RWPE2 (cell line): ENCODE data around the gene RAVER1.
A peak's percentile ranks its signal among the peaks of the same experiment; 100 is the strongest.

ENCODE experiments used
- ATAC-seq: fragments of 200-7000 bp; cut with Tn5 transposase; 3 replicates; pipeline ENCODE4 v1.9.1; 2021; ENCODE audit warnings: low read depth
- DNase-seq: peaks from one replicate; pipeline ENCODE4 v3.0.0-alpha.2; 2020; ENCODE audit warnings: low spot score
- H3K27ac ChIP-seq: fragments of 450-650 bp; 2 replicates; pipeline ENCODE4 v1.5.1; 2017; ENCODE audit warnings: mild to moderate bottlenecking; ENCODE audit not compliant: poor library complexity, severe bottlenecking
- H3K27me3 ChIP-seq: fragments of 250-450 bp; sonication (Bioruptor Pico); 2 replicates; pipeline ENCODE4 v1.5.1; 2021; ENCODE audit warnings: mild to moderate bottlenecking, moderate library complexity; ENCODE audit not compliant: insufficient read depth, poor library complexity, severe bottlenecking
- H3K36me3 ChIP-seq: fragments of 250-450 bp; sonication (Bioruptor Pico); 2 replicates; pipeline ENCODE4 v1.5.1; 2020; ENCODE audit warnings: low read depth, mild to moderate bottlenecking, moderate library complexity
- H3K4me1 ChIP-seq: fragments of 250-450 bp; sonication (Bioruptor Pico); 2 replicates; pipeline ENCODE4 v1.5.1; 2021; ENCODE audit warnings: mild to moderate bottlenecking, moderate library complexity; ENCODE audit not compliant: insufficient read depth, poor library complexity, severe bottlenecking
- H3K4me3 ChIP-seq: fragments of 250-450 bp; sonication (Bioruptor Pico); 2 replicates; pipeline ENCODE4 v1.5.1; 2021; ENCODE audit warnings: mild to moderate bottlenecking, moderate library complexity; ENCODE audit not compliant: severe bottlenecking
- H3K9me3 ChIP-seq: fragments of 250-450 bp; sonication (Bioruptor Pico); 2 replicates; pipeline ENCODE4 v1.5.1; 2021; ENCODE audit warnings: mild to moderate bottlenecking, moderate library complexity; ENCODE audit not compliant: severe bottlenecking
- TF ChIP-seq, protein P1 (sequence below): fragments of 450-650 bp; IDR thresholded peaks from one replicate; pipeline ENCODE4 v1.5.1; 2017; ENCODE audit warnings: mild to moderate bottlenecking, moderate library complexity; ENCODE audit not compliant: poor library complexity, severe bottlenecking

The RAVER1 gene

DNA sequence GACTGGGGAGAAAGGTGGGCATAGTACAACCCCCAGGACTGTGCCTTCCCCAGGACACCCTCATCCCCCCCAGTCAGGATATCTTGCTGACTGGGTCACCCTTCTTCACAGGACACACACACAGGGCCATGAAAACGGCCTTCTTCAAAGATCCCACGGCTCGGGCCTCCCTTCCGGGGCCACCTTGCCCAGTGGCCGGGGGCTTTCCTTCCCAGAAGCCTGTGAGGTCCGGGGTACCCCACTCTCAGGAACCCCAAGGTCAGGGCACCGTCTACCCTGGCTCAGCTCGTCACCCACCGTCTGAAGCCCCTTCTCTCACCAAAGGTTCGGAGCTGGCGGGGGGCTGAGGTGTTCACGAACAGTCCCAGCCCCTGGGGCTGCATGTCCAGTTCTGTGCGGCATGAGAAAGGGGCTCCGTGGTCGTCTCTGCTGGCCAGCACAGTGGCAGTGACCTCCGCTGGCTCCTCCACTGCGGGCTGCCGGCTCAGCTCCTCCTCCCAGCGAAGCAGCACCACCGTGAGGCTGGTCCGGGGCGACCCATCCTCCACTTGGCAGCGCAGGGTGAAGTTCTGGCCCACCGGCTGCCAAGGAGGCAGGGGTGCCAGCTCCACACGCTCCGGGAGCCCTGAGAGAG, 2.1 kb upstream of the RAVER1 start:
- TF ChIP-seq, protein P1, sequence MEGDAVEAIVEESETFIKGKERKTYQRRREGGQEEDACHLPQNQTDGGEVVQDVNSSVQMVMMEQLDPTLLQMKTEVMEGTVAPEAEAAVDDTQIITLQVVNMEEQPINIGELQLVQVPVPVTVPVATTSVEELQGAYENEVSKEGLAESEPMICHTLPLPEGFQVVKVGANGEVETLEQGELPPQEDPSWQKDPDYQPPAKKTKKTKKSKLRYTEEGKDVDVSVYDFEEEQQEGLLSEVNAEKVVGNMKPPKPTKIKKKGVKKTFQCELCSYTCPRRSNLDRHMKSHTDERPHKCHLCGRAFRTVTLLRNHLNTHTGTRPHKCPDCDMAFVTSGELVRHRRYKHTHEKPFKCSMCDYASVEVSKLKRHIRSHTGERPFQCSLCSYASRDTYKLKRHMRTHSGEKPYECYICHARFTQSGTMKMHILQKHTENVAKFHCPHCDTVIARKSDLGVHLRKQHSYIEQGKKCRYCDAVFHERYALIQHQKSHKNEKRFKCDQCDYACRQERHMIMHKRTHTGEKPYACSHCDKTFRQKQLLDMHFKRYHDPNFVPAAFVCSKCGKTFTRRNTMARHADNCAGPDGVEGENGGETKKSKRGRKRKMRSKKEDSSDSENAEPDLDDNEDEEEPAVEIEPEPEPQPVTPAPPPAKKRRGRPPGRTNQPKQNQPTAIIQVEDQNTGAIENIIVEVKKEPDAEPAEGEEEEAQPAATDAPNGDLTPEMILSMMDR: no peak
- no peaks in the 10 kb centered on the region for H3K4me1 ChIP-seq
- peaks cover 13% of the 10 kb centered on the region; the same call in 1 of the 2 replicates for H3K36me3 ChIP-seq
- no peak for ATAC-seq
- no peak for DNase-seq
- H3K9me3 ChIP-seq: no peaks in the 10 kb centered on the region
- H3K27me3 ChIP-seq: no peaks in the 10 kb centered on the region
- H3K27ac ChIP-seq: no peak overlapping the region
- H3K4me3 ChIP-seq: no peak overlapping the region

DNA sequence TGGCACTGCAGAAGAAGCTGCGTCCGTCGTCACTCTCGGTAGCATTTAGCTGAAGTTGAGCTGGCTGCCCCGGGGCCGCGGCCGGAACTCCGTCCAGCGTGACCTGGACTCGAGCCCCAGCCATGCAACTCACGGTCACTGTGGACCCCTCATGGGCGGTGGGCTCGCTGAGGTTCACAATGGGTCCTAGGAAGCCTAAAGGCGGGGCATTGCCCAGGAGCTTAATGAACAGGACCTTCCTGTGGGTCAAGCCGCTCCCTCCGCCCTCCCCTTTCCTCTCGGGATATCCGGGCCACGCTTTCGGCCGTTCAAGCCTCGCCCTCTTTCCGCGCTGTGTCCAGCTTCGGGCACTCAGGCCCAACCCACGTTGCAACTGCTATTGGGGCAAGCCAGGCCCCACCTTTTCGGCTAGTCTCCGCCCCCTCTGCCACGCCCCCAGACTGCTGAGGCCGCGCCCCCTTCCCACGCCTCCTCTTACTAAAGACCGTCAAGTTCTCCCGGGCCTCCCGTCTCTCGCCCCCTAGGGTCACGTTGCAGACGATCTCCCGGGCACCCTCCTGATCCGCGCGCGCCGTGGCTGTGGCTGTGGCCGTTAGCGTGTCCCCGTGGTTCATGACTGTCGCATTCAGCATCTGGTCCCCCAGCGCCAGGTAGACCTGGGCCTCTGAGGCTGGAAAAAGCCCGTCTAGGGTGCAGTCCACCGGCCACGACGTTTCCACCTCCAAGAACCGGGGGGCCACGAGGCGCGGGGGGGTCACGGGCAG, 1.4 kb upstream of the RAVER1 start:
- H3K4me3 ChIP-seq: peak overlapping the region; percentile 84
- peak; percentile 81 for ATAC-seq
- DNase-seq: peak; percentile 95
- TF ChIP-seq, protein P1: peak; percentile 12
- H3K27me3 ChIP-seq: no peaks in the 10 kb centered on the region
- peak overlapping the region; percentile 49 for H3K27ac ChIP-seq
- no peaks in the 10 kb centered on the region for H3K9me3 ChIP-seq
- peaks cover 19% of the 10 kb centered on the region for H3K36me3 ChIP-seq
- H3K4me1 ChIP-seq: no peaks in the 10 kb centered on the region

DNA sequence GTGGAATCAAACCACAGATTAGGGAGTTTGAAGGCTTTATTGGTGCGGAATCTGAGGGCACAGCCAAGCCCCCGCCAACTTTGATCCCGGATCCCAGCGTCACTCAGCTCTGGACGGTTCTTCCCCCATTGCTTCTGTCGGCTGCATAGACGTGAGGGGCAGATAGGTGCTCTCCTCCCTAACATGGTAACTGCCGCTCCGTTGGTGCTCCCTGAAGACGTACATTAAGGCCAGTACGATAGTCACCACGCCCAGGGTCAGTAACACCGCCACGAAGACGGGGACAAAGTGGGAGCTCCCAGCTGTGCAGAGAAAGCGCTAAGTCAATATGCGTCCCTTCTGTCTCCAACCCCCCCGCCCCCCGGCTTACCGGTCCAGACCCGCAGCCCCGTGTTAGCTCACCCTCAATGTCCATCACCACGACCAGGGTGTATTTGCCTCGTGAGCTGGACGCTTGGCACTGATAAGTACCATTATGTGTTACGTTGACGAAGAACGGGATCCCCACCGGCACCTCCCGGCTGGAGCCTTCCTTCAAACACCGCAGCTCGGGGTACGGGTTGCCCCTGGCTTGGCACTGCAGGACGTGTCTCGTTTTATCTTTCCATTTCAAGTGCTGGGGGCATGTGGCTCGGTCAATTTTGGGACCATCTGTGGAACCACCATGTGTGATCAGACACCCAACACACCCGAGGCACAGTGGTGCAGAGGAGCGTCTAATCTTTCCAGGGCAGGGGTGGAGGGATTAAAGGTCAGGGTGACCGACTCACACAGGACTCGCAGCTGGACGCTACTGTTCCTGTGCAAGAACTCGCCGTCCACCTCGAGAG, 644 bp upstream of the RAVER1 start:
- peaks cover 27% of the 10 kb centered on the region for H3K36me3 ChIP-seq
- peak overlapping the region; percentile 49 for H3K27ac ChIP-seq
- TF ChIP-seq, protein P1: no peak
- H3K27me3 ChIP-seq: no peaks in the 10 kb centered on the region
- DNase-seq: no peak
- H3K9me3 ChIP-seq: no peaks in the 10 kb centered on the region
- peak; percentile 22 for ATAC-seq
- no peaks in the 10 kb centered on the region for H3K4me1 ChIP-seq
- H3K4me3 ChIP-seq: peak overlapping the region; percentile 84

DNA sequence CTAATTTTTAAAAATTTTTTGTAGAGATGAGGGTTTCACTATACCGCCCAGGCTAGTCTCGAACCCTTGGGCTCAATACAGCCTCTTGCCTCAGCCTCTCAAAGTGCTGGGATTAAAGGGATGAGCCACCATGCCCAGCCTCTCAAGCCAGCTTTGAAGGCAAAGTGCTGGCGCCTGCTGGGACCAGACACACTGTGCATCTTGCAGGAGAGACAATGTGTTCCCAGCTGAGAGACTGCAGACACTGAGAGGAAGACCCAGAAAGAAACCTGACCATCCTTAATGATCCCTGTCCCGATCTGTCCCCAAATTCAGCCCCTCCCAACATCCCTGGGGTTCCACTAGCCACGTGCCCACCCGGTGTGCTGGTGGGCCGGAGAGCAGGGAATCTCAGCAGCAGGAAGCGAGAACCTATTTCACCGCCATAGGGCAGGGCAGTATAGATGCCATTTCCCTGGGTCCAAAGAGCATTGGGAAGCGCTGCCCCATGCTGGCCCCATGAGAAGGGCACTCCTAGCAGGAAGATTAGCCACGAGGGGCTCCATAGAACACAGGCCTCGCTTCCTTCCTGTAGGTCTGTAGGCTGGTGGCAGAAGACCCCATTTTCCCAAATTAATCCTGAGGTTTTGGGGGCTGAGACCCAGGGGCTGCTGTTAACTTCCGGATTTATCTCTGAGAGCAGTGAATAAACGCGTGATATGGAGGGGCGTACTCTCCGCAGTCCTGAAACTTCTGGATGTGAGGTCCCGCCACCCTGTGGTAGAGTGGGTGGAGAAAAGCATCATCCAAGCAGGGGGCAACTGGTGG, 968 bp downstream of the RAVER1 start:
- Histone ChIP-seq H3K27me3 (no peaks in the 10 kb centered on the region), H3K9me3 (no peaks in the 10 kb centered on the region), H3K4me3 (peak overlapping the region; percentile 84), H3K4me1 (no peaks in the 10 kb centered on the region), H3K36me3 (peaks cover 43% of the 10 kb centered on the region), H3K27ac (peak overlapping the region; percentile 49)
- ATAC-seq (no peak), DNase-seq (no peak)
- TF ChIP-seq, protein P1: peak; percentile 2
